ENCODE data around the gene STK11. TPM values are rescaled to one million over a fixed set of nuclear protein-coding genes. Genes with fewer than 3 reads are reported as not detected.
A peak's percentile ranks its signal among the peaks of the same experiment; 100 is the strongest.

The STK11 gene
- total RNA-seq, 5 donors from 2014 or later (not counting 1 experiment from before 2014, with no cell fraction given) = 70.2 to 115 (median 99.5) TPM

DNA sequence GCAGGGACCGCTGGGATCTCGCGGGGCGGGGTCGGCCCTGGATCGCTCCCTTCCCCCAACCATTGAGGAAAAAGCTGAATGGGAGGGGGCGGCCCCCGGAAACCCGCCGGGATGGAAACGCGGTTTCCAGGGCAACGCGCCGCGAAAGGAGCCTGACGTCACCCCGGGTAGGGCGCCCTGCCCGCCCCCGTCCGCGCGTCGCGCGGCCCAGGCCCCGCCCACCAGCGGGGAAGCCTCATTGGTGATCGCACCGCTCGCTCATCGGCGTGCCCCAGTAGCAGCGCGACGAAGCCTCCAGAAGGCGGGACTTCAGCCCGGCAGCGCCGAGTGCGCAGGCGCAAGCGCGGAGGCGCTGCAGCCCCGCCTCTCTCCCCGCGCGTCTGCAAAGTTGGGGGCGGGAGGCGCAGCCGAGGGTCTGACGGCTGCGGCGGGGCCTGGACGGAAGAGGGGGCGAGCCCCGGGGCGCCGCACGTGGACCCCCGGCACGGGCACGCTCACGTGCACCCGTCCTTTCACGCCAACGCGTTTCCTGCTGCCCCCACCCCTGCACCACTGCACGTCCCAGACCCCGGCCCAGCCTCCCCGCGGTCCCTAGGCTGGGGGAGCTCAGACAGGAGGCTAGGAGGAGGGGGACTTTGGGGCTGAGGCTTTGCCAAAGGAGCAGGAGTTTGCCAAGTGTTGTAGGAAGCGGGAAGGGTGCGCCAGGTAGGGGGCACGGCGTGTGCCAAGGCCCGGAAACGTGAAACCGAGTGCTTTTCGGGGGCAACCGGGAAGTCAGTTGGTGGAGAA is 55.4 kb downstream of the STK11 start:
- H3K36me3 Mint-ChIP-seq = peaks cover 5% of the 10 kb centered on the region
- Histone ChIP-seq H3K4me3 (ENCODE audit: control insufficient read depth in 1 of 2, extremely low read depth in 1 of 2, low read length in 1 of 2) (peak overlapping the region; percentile 74 to 91), H3K4me1 (ENCODE audit: control insufficient read depth in 1 of 2, extremely low read depth in 1 of 2, insufficient read depth in 2 of 2, low read length in 2 of 2) (peaks cover 34 to 74% of the 10 kb centered on the region in 2 experiments)

DNA sequence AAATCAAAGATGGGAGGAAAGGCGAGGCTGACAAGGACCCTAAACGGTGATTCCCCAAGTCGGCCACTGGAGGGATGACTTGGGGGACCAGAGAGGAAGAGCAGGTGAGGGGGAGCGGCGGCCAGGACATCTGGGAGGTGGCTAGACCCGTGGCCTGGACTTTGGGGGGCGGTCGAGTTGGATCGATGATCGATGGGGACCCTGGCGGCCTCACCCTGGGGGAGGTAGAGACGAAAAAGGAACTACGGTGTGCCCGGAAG is 55.9 kb downstream of the STK11 start:
- Mint-ChIP-seq H3K4me1 (peaks cover 52 to 68% (median 54%) of the 10 kb centered on the region in 3 donors), H3K27me3 (no peaks in the 10 kb centered on the region), H3K36me3 (peaks cover 5% of the 10 kb centered on the region), H3K4me3 (peak overlapping the region; percentile 79 to 87 (median 83)), H3K27ac (peak overlapping the region; percentile 93 to 94), H3K9me3 (no peaks in the 10 kb centered on the region)
- ChIA-PET POLR2A (no interaction called here), CTCF (interaction anchor here in 1 of 2 donors (2.2 kb wide), 1 partner anchor 17 kb away, joined by 12 read pairs; no protein-coding TSS in a partner anchor)
- no peaks in the 10 kb centered on the region for H3K9me3 ChIP-seq
- DNase-seq = no peak
- peaks cover 6 to 21% of the 10 kb centered on the region in 2 donors for H3K36me3 ChIP-seq (ENCODE audit: control insufficient read depth in 2 of 2, extremely low read depth in 1 of 2, insufficient read depth in 1 of 2, low read length in 1 of 2)
- peaks cover 34 to 74% of the 10 kb centered on the region in 2 experiments for H3K4me1 ChIP-seq (ENCODE audit: control insufficient read depth in 1 of 2, extremely low read depth in 1 of 2, insufficient read depth in 2 of 2, low read length in 2 of 2)
- peak overlapping the region; percentile 99 for H3K27ac ChIP-seq (ENCODE audit: low read length)
- ATAC-seq (replicated peaks in 1 of 4) = no peak
- no peaks in the 10 kb centered on the region for H3K27me3 ChIP-seq (replicated peaks in 1 of 2; ENCODE audit: control insufficient read depth in 2 of 2, extremely low read depth in 1 of 2, insufficient read depth in 2 of 2, low read length in 1 of 2)
- H3K4me3 ChIP-seq (ENCODE audit: control insufficient read depth in 1 of 2, extremely low read depth in 1 of 2, low read length in 1 of 2) = peak overlapping the region; percentile 74 to 91
- 4% methylated on average over 14 of the region's 14 CpGs for WGBS (ENCODE audit: insufficient coverage)

More for the DNA sequence above, 55.4 kb downstream of the STK11 start:
- DNase-seq = peak; percentile 90 to 99 (median 96)
- Histone ChIP-seq H3K9me3 (no peaks in the 10 kb centered on the region), H3K27ac (ENCODE audit: low read length) (peak overlapping the region; percentile 99), H3K36me3 (ENCODE audit: control insufficient read depth in 2 of 2, extremely low read depth in 1 of 2, insufficient read depth in 1 of 2, low read length in 1 of 2) (peaks cover 6 to 25% of the 10 kb centered on the region in 2 donors), H3K27me3 (replicated peaks in 1 of 2; ENCODE audit: control insufficient read depth in 2 of 2, extremely low read depth in 1 of 2, insufficient read depth in 2 of 2, low read length in 1 of 2) (no peaks in the 10 kb centered on the region)
- under 1% methylated on average over 71 of the region's 83 CpGs for WGBS (ENCODE audit: insufficient coverage)
- Mint-ChIP-seq H3K9me3 (no peaks in the 10 kb centered on the region), H3K4me1 (peaks cover 52 to 69% (median 52%) of the 10 kb centered on the region in 3 donors), H3K4me3 (peak overlapping the region; percentile 79 to 87 (median 83)), H3K27me3 (no peaks in the 10 kb centered on the region), H3K27ac (peak overlapping the region; percentile 93 to 94)
- peak; percentile 82 to 89 (median 87) for ATAC-seq (replicated peaks in 1 of 4)
- ChIA-PET CTCF (interaction anchor here in 1 of 2 donors (2.2 kb wide), 1 partner anchor 17 kb away, joined by 12 read pairs; no protein-coding TSS in a partner anchor), POLR2A (interaction anchor here in 1 of 2 donors (2.7 kb wide), 1 partner anchor 8 kb away, joined by 24 read pairs; the partner anchor contains the start of gene CIRBP)

DNA sequence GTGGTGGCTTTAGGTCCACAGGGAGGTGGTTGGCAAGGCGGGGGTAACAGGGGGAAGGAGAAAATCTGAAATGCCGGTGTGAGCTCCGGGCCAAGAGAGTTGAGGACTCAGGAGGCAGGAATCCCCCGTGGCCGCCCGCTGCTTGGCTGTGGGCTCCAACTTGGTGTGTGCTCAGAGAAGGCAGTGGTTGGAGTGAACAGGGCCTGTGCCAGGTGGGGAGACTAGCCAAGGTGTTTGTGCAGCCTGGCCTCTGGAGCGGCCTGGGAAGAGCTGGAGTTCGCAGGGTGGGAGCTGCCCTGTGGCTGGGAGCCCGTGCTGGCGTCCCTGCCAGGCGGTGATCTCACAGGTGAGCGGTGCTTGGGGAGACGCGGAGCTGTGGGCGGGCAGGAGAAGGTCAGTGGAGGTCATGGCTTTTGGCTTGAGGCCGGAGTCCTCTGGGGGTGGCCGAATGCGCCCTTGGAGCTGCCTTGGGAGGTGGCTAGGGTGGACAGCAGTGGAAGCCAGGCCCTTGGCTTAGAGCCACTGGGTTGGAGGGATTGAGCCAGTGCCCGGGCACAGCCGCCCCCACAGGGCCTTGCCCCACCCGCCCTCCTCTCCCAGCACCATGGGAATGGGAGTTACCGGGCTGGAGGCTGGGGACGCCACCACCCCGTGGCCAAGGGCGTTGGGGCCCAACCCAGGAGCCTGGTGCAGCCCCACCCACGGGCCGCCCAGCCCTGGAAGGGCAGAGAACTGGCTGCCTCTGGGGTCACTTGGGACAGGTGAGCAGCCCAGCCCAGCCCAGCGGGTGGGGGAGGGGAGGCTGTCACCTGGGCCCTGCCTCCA is 56.4 kb downstream of the STK11 start:
- Histone ChIP-seq H3K27me3 (replicated peaks in 1 of 2; ENCODE audit: control insufficient read depth in 2 of 2, extremely low read depth in 1 of 2, insufficient read depth in 2 of 2, low read length in 1 of 2) (no peaks in the 10 kb centered on the region), H3K27ac (ENCODE audit: low read length) (peak overlapping the region; percentile 99), H3K9me3 (no peaks in the 10 kb centered on the region), H3K36me3 (ENCODE audit: control insufficient read depth in 2 of 2, extremely low read depth in 1 of 2, insufficient read depth in 1 of 2, low read length in 1 of 2) (peaks cover 6 to 15% of the 10 kb centered on the region in 2 donors), H3K4me3 (ENCODE audit: control insufficient read depth in 1 of 2, extremely low read depth in 1 of 2, low read length in 1 of 2) (peak overlapping the region; percentile 74 to 91), H3K4me1 (ENCODE audit: control insufficient read depth in 1 of 2, extremely low read depth in 1 of 2, insufficient read depth in 2 of 2, low read length in 2 of 2) (peaks cover 34 to 73% of the 10 kb centered on the region in 2 experiments)
- CTCF ChIA-PET = interaction anchor here in 1 of 2 donors (0.6 to 2.2 kb wide), 2 partner anchors 18 to 21 kb away, joined by 3 to 12 read pairs; no protein-coding TSS in a partner anchor
- peak overlapping the region; percentile 79 to 94 (median 83) for H3K4me3 Mint-ChIP-seq
- POLR2A ChIA-PET = no interaction called here
- no peaks in the 10 kb centered on the region for H3K9me3 Mint-ChIP-seq
- 32% methylated on average over 17 of the region's 28 CpGs for WGBS (ENCODE audit: insufficient coverage)
- peaks cover 53 to 66% (median 55%) of the 10 kb centered on the region in 3 donors for H3K4me1 Mint-ChIP-seq
- H3K27ac Mint-ChIP-seq = peak overlapping the region; percentile 93 to 94
- ATAC-seq (replicated peaks in 1 of 4) (no peak), DNase-seq (peak in 13 of 35 experiments; percentile 17 to 78 (median 46))
- no peaks in the 10 kb centered on the region for H3K27me3 Mint-ChIP-seq
- peaks cover 5% of the 10 kb centered on the region for H3K36me3 Mint-ChIP-seq

DNA sequence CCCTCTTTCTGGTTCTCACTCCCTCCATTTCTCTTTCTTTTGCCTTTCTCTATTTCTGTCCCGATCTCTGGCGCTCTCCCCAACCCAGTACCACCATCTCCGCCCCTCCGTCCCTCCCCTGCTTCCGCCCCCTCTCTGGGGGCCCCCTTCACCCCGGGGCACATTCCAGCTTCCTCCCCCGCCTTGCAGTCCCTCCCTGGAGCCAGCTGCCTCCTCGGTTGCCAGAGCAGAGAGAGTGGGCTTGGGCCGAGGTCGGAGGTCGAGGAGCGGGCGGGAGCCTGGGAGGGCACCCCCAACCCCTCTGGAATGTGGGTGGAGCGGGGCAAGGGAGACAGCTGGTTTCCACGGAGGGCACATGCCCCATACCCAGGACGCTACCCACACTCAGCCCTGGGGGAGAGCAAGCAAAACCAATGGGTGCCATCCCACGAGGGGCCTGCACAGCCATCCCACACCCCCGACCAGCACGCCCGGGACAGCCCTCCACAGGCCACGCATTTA is 57.1 kb downstream of the STK11 start:
- H3K9me3 ChIP-seq = no peaks in the 10 kb centered on the region
- no peaks in the 10 kb centered on the region for H3K27me3 Mint-ChIP-seq
- peaks cover under 1% of the 10 kb centered on the region for H3K36me3 Mint-ChIP-seq
- H3K27me3 ChIP-seq (replicated peaks in 1 of 2; ENCODE audit: control insufficient read depth in 2 of 2, extremely low read depth in 1 of 2, insufficient read depth in 2 of 2, low read length in 1 of 2) = no peaks in the 10 kb centered on the region
- CTCF ChIA-PET = no interaction called here
- H3K27ac Mint-ChIP-seq = peak overlapping the region; percentile 49 to 59
- peaks cover 37 to 73% of the 10 kb centered on the region in 2 experiments for H3K4me1 ChIP-seq (ENCODE audit: control insufficient read depth in 1 of 2, extremely low read depth in 1 of 2, insufficient read depth in 2 of 2, low read length in 2 of 2)
- H3K4me1 Mint-ChIP-seq = peaks cover 54 to 68% (median 55%) of the 10 kb centered on the region in 3 donors
- peaks cover 6 to 9% of the 10 kb centered on the region in 2 donors for H3K36me3 ChIP-seq (ENCODE audit: control insufficient read depth in 2 of 2, extremely low read depth in 1 of 2, insufficient read depth in 1 of 2, low read length in 1 of 2)
- ATAC-seq (replicated peaks in 1 of 4) = no peak
- WGBS (ENCODE audit: insufficient coverage) = 58% methylated on average over 10 of the region's 21 CpGs
- peak overlapping the region in 1 of 2 donors; percentile 12 for H3K4me3 ChIP-seq (ENCODE audit: control insufficient read depth in 1 of 2, extremely low read depth in 1 of 2, low read length in 1 of 2)
- H3K27ac ChIP-seq (ENCODE audit: low read length) = peak overlapping the region; percentile 99
- POLR2A ChIA-PET = no interaction called here
- H3K4me3 Mint-ChIP-seq = peak overlapping the region in 1 of 3 donors; percentile 94
- H3K9me3 Mint-ChIP-seq = no peaks in the 10 kb centered on the region
- DNase-seq = no peak

DNA sequence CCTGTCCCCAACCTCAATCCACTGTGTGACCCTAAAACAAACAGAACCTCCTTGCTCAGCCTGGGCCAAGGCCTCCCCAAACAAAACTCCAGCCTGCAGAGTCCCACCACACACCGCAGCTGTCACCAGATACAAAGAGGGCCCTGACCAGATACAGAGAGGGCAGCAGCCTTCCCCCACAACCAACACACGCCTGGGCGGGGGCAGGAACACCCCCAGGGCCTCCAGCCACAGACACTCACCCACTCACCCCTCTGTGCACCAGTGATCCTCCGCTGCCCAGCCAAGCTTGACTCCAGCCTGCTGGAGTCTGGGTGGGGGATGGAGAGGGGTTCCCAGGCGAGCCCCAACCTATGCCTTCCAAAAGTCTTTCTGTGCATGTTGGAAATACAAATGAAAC is 57.6 kb downstream of the STK11 start:
- WGBS (ENCODE audit: insufficient coverage) = 83% methylated on average over 1 of the region's 5 CpGs
- DNase-seq (no peak), ATAC-seq (replicated peaks in 1 of 4) (no peak)
- peaks cover 49 to 68% (median 53%) of the 10 kb centered on the region in 3 donors for H3K4me1 Mint-ChIP-seq
- no peaks in the 10 kb centered on the region for H3K27me3 ChIP-seq (replicated peaks in 1 of 2; ENCODE audit: control insufficient read depth in 2 of 2, extremely low read depth in 1 of 2, insufficient read depth in 2 of 2, low read length in 1 of 2)
- no peak overlapping the region for H3K27ac ChIP-seq (ENCODE audit: low read length)
- ChIA-PET CTCF (interaction anchor here in 1 of 2 donors (1.5 kb wide), 1 partner anchor 19 kb away, joined by 4 read pairs; no protein-coding TSS in a partner anchor), POLR2A (no interaction called here)
- H3K4me3 ChIP-seq (ENCODE audit: control insufficient read depth in 1 of 2, extremely low read depth in 1 of 2, low read length in 1 of 2) = no peak overlapping the region
- no peaks in the 10 kb centered on the region for H3K36me3 Mint-ChIP-seq
- no peaks in the 10 kb centered on the region for H3K9me3 Mint-ChIP-seq
- peak overlapping the region; percentile 49 to 80 for H3K27ac Mint-ChIP-seq
- no peaks in the 10 kb centered on the region for H3K27me3 Mint-ChIP-seq
- no peaks in the 10 kb centered on the region for H3K9me3 ChIP-seq
- peak overlapping the region in 1 of 3 donors; percentile 94 for H3K4me3 Mint-ChIP-seq
- H3K36me3 ChIP-seq (ENCODE audit: control insufficient read depth in 2 of 2, extremely low read depth in 1 of 2, insufficient read depth in 1 of 2, low read length in 1 of 2) = peaks cover 3 to 6% of the 10 kb centered on the region in 2 donors
- peaks cover 37 to 73% of the 10 kb centered on the region in 2 experiments for H3K4me1 ChIP-seq (ENCODE audit: control insufficient read depth in 1 of 2, extremely low read depth in 1 of 2, insufficient read depth in 2 of 2, low read length in 2 of 2)

Data from T-cell (primary cell).